A549 (cell line): Measurements from ENCODE around the gene WNT7A. TPM values are rescaled to one million over a fixed set of nuclear protein-coding genes. Genes with fewer than 3 reads are reported as not detected.
A peak's percentile ranks its signal among the peaks of the same experiment; 100 is the strongest.

Experiments used
- ATAC-seq, 2 experiments: fragments of 200-7000 bp in 1 of 2; fragments of >200 bp in 1 of 2; cut with Nextera tagmentation in 1 of 2; cut with Tn5 transposase in 1 of 2; 3 replicates each; pipeline versions ENCODE4 v1.8.0 to v1.9.1; 2018 to 2020; ENCODE audit warnings: mild to moderate bottlenecking in 1 of 2, moderate library complexity in 1 of 2
- CTCF ChIA-PET: fragments of 300-600 bp; sonication (Branson Sonifier 250); formaldehyde crosslinking; extraction: SDS; loops from one replicate; lab custom pipeline; 2021; ENCODE audit warnings: antibody characterized with exemption, inconsistent platforms; lab: Yijun Ruan, JAX
- POLR2A ChIA-PET: fragments of 350-600 bp; formaldehyde crosslinking; extraction: SDS; loops from one replicate; lab custom pipeline; 2021; ENCODE audit warnings: antibody characterized with exemption, inconsistent platforms; lab: Yijun Ruan, JAX
- DNase-seq, 2 experiments: peaks; one replicate each; pipeline versions ENCODE4 v3.0.0 to v3.0.0-alpha.2; 2011 to 2016; ENCODE audit warnings: low read depth in 1 of 2, low spot score in 1 of 2
- FAIRE-seq: peaks from 2 replicates; lab custom pipeline; 2011; peaks lifted over from hg19 to GRCh38; lab: Jason Lieb, UNC
- H3K27ac ChIP-seq, 2 experiments: fragments of >200 bp; sonication (Bioruptor Twin); formaldehyde crosslinking; 3 replicates each; pipeline ENCODE4 v1.5.1; 2016 to 2017
- H3K4me1 ChIP-seq: fragments of >200 bp; sonication (Bioruptor Twin); formaldehyde crosslinking; 3 replicates; pipeline ENCODE4 v1.6.1; 2016
- H3K4me2 ChIP-seq: fragments of >200 bp; sonication (Bioruptor Twin); formaldehyde crosslinking; 3 replicates; pipeline ENCODE4 v1.6.1; 2016
- H3K4me3 ChIP-seq: fragments of >200 bp; sonication (Bioruptor Twin); formaldehyde crosslinking; 3 replicates; pipeline ENCODE4 v1.5.1; 2016
- H3K9me3 ChIP-seq: fragments of >200 bp; sonication (Bioruptor Twin); formaldehyde crosslinking; 3 replicates; pipeline ENCODE4 v1.6.1; 2016
- CBX2 ChIP-seq: fragments of 200-600 bp; sonication (generic); IDR thresholded peaks from 2 replicates; pipeline ENCODE4 v1.6.1; 2016; ENCODE audit warnings: low read depth, mild to moderate bottlenecking, borderline replicate concordance
- CBX8 ChIP-seq: fragments of 200-600 bp; sonication (generic); IDR thresholded peaks from 2 replicates; pipeline ENCODE4 v1.6.1; 2016
- CHD2 ChIP-seq: fragments of 150-350 bp; IDR thresholded peaks from 2 replicates; pipeline ENCODE4 v1.6.1; 2014; ENCODE audit warnings: low read length; ENCODE audit not compliant: partially characterized antibody
- EHMT2 ChIP-seq: fragments of 200-600 bp; sonication (generic); IDR thresholded peaks from 2 replicates; pipeline ENCODE4 v1.6.1; 2016; ENCODE audit warnings: antibody characterized with exemption, low read depth, mild to moderate bottlenecking, moderate library complexity
- EP300 ChIP-seq, 2 experiments: fragments of >200 bp; sonication (Bioruptor Twin); formaldehyde crosslinking; IDR thresholded peaks; 2 replicates in 1 of 2; 3 replicates in 1 of 2; pipeline ENCODE4 v1.6.1; 2016 to 2017
- FOSB ChIP-seq: fragments of 250-450 bp; sonication (Bioruptor Pico); IDR thresholded peaks from 2 replicates; pipeline ENCODE4 v1.5.0; 2020; ENCODE audit warnings: mild to moderate bottlenecking, moderate library complexity
- GATA3 ChIP-seq: IDR thresholded peaks from 2 replicates; pipeline ENCODE4 v1.6.1; 2012; ENCODE audit warnings: borderline replicate concordance
- HDAC2 ChIP-seq: fragments of 200-600 bp; sonication (generic); IDR thresholded peaks from 2 replicates; pipeline ENCODE4 v1.6.1; 2016
- HEYL ChIP-seq: fragments of 250-450 bp; sonication (Bioruptor Pico); IDR thresholded peaks from 2 replicates; pipeline ENCODE4 v1.8.0; 2021; ENCODE audit warnings: mild to moderate bottlenecking, moderate library complexity
- KDM1A ChIP-seq: fragments of 200-600 bp; sonication (generic); IDR thresholded peaks from 2 replicates; pipeline ENCODE4 v1.6.1; 2016; ENCODE audit warnings: low read depth, mild to moderate bottlenecking
- KDM5A ChIP-seq: fragments of 200-600 bp; sonication (generic); IDR thresholded peaks from 2 replicates; pipeline ENCODE4 v1.6.1; 2016; ENCODE audit warnings: antibody characterized with exemption, mild to moderate bottlenecking
- MAFK ChIP-seq: fragments of 450-650 bp; IDR thresholded peaks from 2 replicates; pipeline ENCODE4 v1.6.1; 2014; ENCODE audit not compliant: partially characterized antibody
- MAZ ChIP-seq: fragments of 150-350 bp; IDR thresholded peaks from 2 replicates; pipeline ENCODE4 v1.6.1; 2014; ENCODE audit warnings: antibody characterized with exemption, low read depth, low read length, borderline replicate concordance
- MYC ChIP-seq: IDR thresholded peaks from 2 replicates; pipeline ENCODE4 v1.6.1; 2012; ENCODE audit warnings: mild to moderate bottlenecking, inconsistent platforms, low read length, improper control_type of control experiment, borderline replicate concordance
- NFE2L2 ChIP-seq: fragments of 150-350 bp; conservative IDR thresholded peaks from 2 replicates; pipeline ENCODE4 v1.6.1; 2014; ENCODE audit warnings: low read length
- NR3C1 ChIP-seq: fragments of >200 bp; sonication (Bioruptor Twin); formaldehyde crosslinking; IDR thresholded peaks from 3 replicates; pipeline ENCODE4 v1.6.1; 2017
- POLR2A ChIP-seq: IDR thresholded peaks from 2 replicates; pipeline ENCODE4 v1.6.1; 2012; ENCODE audit warnings: mild to moderate bottlenecking, low read length
- RAD21 ChIP-seq, 2 experiments: fragments of >200 bp in 1 of 2; sonication (Bioruptor Twin) in 1 of 2; formaldehyde crosslinking in 1 of 2; IDR thresholded peaks in 1 of 2; conservative IDR thresholded peaks in 1 of 2; 2 replicates in 1 of 2; 3 replicates in 1 of 2; pipeline ENCODE4 v1.6.1; 2012 to 2018; ENCODE audit warnings: inconsistent platforms in 1 of 2
- RCOR1 ChIP-seq: fragments of 150-350 bp; IDR thresholded peaks from 2 replicates; pipeline ENCODE4 v1.6.1; 2014; ENCODE audit warnings: antibody characterized with exemption, low read length, low read depth
- RFX5 ChIP-seq: fragments of 450-650 bp; IDR thresholded peaks from 2 replicates; pipeline ENCODE4 v1.7.1; 2014; ENCODE audit warnings: antibody characterized with exemption, mild to moderate bottlenecking, moderate library complexity
- SMC3 ChIP-seq: fragments of >200 bp; sonication (Bioruptor Twin); formaldehyde crosslinking; IDR thresholded peaks from 3 replicates; pipeline ENCODE4 v1.6.1; 2018; ENCODE audit warnings: inconsistent platforms
- TFCP2L1 ChIP-seq: fragments of 250-450 bp; sonication (Bioruptor Pico); IDR thresholded peaks from 2 replicates; pipeline ENCODE4 v1.5.0; 2021; ENCODE audit warnings: mild to moderate bottlenecking
- ZSCAN20 ChIP-seq: fragments of 250-450 bp; sonication (Bioruptor Pico); IDR thresholded peaks from 2 replicates; pipeline ENCODE4 v1.8.0; 2022; ENCODE audit warnings: mild to moderate bottlenecking, moderate library complexity
- WGBS: methylation state at CpG from one replicate; pipeline ENCODE4 v1.1.6; 2017; ENCODE audit errors: missing lambda C conversion rate; 5-methylcytosine and 5-hydroxymethylcytosine counted together
- polyA plus RNA-seq, 4 experiments: library from polyadenylated mRNA; depleted of rRNA in 3 of 4; stranded (reverse); fragments of >200 nt; fragmentation: RNase III in 1 of 4; extraction: RNeasy Plus Mini Kit Qiagen cat#74134 plus additional on column Dnase treatment in 1 of 4; gene quantifications; 2 replicates in 3 of 4; 3 replicates in 1 of 4; pipeline ENCODE4 v1.2.3, GENCODE V29; 2011 to 2017
- TF ChIP-seq, protein P1 (sequence below): fragments of >200 bp; sonication (Bioruptor Twin); formaldehyde crosslinking; IDR thresholded peaks from 3 replicates; pipeline ENCODE4 v1.5.1; 2016
- TF ChIP-seq, protein P2 (sequence below): fragments of 250-450 bp; sonication (Bioruptor Pico); IDR thresholded peaks from 2 replicates; pipeline ENCODE4 v1.5.0; 2021; ENCODE audit warnings: mild to moderate bottlenecking, moderate library complexity, borderline replicate concordance
- TF ChIP-seq, protein P3 (sequence below): IDR thresholded peaks from 2 replicates; pipeline ENCODE4 v1.6.1; 2012
- TF ChIP-seq, protein P4 (sequence below): IDR thresholded peaks from 2 replicates; pipeline ENCODE4 v1.6.1; 2012; ENCODE audit warnings: low read depth, borderline replicate concordance

The WNT7A gene
- polyA plus RNA-seq, 2 of the 4 experiments (the other 2 are of a cell fraction), result 0.03 TPM

GRCh38 chr3:13815088-13815683 lies 64.7 kb downstream of the WNT7A start:
- H3K4me1 ChIP-seq, result no peaks in the 10 kb centered on the region
- ATAC-seq (no peak), FAIRE-seq (no peak), DNase-seq (no peak)
- H3K4me2 ChIP-seq, result no peak overlapping the region
- POLR2A ChIA-PET, result no interaction called here
- peaks cover 52% of the 10 kb centered on the region for H3K9me3 ChIP-seq
- no peak overlapping the region for H3K27ac ChIP-seq
- H3K4me3 ChIP-seq, result no peak overlapping the region
- WGBS, result 0% methylated on average over 3 of the region's 3 CpGs
- CTCF ChIA-PET, result interaction anchor here (1.3 kb wide), 1 partner anchor 9 kb away, joined by 3 read pairs; no protein-coding TSS in a partner anchor
- TF ChIP-seq, protein P1, sequence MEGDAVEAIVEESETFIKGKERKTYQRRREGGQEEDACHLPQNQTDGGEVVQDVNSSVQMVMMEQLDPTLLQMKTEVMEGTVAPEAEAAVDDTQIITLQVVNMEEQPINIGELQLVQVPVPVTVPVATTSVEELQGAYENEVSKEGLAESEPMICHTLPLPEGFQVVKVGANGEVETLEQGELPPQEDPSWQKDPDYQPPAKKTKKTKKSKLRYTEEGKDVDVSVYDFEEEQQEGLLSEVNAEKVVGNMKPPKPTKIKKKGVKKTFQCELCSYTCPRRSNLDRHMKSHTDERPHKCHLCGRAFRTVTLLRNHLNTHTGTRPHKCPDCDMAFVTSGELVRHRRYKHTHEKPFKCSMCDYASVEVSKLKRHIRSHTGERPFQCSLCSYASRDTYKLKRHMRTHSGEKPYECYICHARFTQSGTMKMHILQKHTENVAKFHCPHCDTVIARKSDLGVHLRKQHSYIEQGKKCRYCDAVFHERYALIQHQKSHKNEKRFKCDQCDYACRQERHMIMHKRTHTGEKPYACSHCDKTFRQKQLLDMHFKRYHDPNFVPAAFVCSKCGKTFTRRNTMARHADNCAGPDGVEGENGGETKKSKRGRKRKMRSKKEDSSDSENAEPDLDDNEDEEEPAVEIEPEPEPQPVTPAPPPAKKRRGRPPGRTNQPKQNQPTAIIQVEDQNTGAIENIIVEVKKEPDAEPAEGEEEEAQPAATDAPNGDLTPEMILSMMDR, result no peak
- TF ChIP-seq GATA3 (0 out of 2 replicates have a peak, but pooled peaks have one; percentile 17), KDM1A (0 out of 2 replicates have a peak, but pooled peaks have one; percentile 15)

- Histone ChIP-seq H3K4me3 (no peak overlapping the region), H3K9me3 (peaks cover 48% of the 10 kb centered on the region), H3K4me1 (no peaks in the 10 kb centered on the region), H3K4me2 (no peak overlapping the region), H3K27ac (no peak overlapping the region)
- ATAC-seq (0 out of 6 replicates have a peak, but pooled peaks of 1 of the 2 experiments have one; percentile 47), DNase-seq (no peak), FAIRE-seq (no peak)
- CTCF ChIA-PET, result no interaction called here
- 25% methylated on average over 9 of the region's 11 CpGs for WGBS
- TF ChIP-seq CBX8 (no peak), HEYL (CRISPR knock-in tag) (no peak), RAD21 (conservative IDR thresholded peaks at IDR 0.05 in 1 of 2, IDR thresholded peaks at IDR 0.05 in 1 of 2) (no peak), SMC3 (no peak), FOSB (CRISPR knock-in tag) (no peak), HDAC2 (no peak), POLR2A (no peak), EHMT2 (no peak), RFX5 (no peak), MYC (no peak)
- TF ChIP-seq, protein P2, sequence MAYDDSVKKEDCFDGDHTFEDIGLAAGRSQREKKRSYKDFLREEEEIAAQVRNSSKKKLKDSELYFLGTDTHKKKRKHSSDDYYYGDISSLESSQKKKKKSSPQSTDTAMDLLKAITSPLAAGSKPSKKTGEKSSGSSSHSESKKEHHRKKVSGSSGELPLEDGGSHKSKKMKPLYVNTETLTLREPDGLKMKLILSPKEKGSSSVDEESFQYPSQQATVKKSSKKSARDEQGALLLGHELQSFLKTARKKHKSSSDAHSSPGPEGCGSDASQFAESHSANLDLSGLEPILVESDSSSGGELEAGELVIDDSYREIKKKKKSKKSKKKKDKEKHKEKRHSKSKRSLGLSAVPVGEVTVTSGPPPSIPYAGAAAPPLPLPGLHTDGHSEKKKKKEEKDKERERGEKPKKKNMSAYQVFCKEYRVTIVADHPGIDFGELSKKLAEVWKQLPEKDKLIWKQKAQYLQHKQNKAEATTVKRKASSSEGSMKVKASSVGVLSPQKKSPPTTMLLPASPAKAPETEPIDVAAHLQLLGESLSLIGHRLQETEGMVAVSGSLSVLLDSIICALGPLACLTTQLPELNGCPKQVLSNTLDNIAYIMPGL, result no peak
- POLR2A ChIA-PET, result no interaction called here
These were observed 67.8 kb downstream of the WNT7A start for GRCh38 chr3:13812034-13812471.

- 14% methylated on average over 5 of the region's 8 CpGs for whole genome bisulfite sequencing
- no peaks in the 10 kb centered on the region for H3K4me1 ChIP-seq
- H3K9me3 ChIP-seq, result peaks cover 48% of the 10 kb centered on the region
- ChIA-PET CTCF (no interaction called here), POLR2A (no interaction called here)
- H3K27ac ChIP-seq, result no peak overlapping the region
- H3K4me2 ChIP-seq, result no peak overlapping the region
- DNase-seq (no peak), ATAC-seq (no peak), FAIRE-seq (no peak)
- no peak overlapping the region for H3K4me3 ChIP-seq
- TF ChIP-seq RFX5 (no peak), MAZ (no peak), EHMT2 (no peak), MAFK (no peak), HEYL (CRISPR knock-in tag) (no peak), CBX2 (no peak), RCOR1 (no peak), POLR2A (no peak), NR3C1 (no peak), SMC3 (no peak), NFE2L2 (no peak), TFCP2L1 (CRISPR knock-in tag) (no peak), CHD2 (no peak), KDM1A (no peak), ZSCAN20 (no peak), CBX8 (no peak), KDM5A (no peak), EP300 (IDR thresholded peaks at IDR 0.05) (no peak)
- TF ChIP-seq, protein P3, sequence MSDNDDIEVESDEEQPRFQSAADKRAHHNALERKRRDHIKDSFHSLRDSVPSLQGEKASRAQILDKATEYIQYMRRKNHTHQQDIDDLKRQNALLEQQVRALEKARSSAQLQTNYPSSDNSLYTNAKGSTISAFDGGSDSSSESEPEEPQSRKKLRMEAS, result no peak
- TF ChIP-seq, protein P4, sequence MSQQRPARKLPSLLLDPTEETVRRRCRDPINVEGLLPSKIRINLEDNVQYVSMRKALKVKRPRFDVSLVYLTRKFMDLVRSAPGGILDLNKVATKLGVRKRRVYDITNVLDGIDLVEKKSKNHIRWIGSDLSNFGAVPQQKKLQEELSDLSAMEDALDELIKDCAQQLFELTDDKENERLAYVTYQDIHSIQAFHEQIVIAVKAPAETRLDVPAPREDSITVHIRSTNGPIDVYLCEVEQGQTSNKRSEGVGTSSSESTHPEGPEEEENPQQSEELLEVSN, result no peak
- TF ChIP-seq, all 56 proteins: peak for 0
These were observed 68.3 kb downstream of the WNT7A start for GRCh38 chr3:13811614-13812013.
